AG09309 (cell line): ENCODE results near the gene CA11.

Source experiments
- DNase-seq: peaks from one replicate; pipeline ENCODE4 v3.0.0-alpha.2; 2010; ENCODE audit warnings: low read depth
- H3K4me3 ChIP-seq: 2 replicates; pipeline ENCODE4 v1.5.1; 2011; ENCODE audit warnings: mild to moderate bottlenecking, low read depth, low read length, moderate library complexity; ENCODE audit not compliant: control insufficient read depth
- TF ChIP-seq, protein P1 (sequence below): IDR thresholded peaks from 2 replicates; pipeline ENCODE4 v1.5.1; 2011; ENCODE audit warnings: mild to moderate bottlenecking, low read depth, low read length, inconsistent platforms; ENCODE audit not compliant: insufficient read depth, control insufficient read depth; ENCODE audit errors: missing control alignments

CA11 gene

DNA sequence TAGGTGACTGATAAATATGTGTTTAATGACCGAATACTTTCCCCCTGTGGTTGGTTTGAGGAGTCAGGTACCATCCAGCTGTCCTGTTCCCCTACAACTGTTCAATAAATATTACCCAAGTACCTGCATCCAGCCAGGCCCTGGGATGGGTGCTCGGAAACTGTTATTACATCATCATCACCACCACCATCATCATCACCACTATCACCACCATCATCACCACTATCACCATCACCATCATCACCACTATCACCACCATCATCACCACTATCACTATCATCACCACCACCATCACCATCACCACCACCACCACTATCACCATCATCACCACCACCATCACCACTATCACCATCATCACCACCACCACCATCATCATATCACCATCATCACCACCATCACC lies 22.8 kb upstream of the CA11 start:
- TF ChIP-seq, protein P1, sequence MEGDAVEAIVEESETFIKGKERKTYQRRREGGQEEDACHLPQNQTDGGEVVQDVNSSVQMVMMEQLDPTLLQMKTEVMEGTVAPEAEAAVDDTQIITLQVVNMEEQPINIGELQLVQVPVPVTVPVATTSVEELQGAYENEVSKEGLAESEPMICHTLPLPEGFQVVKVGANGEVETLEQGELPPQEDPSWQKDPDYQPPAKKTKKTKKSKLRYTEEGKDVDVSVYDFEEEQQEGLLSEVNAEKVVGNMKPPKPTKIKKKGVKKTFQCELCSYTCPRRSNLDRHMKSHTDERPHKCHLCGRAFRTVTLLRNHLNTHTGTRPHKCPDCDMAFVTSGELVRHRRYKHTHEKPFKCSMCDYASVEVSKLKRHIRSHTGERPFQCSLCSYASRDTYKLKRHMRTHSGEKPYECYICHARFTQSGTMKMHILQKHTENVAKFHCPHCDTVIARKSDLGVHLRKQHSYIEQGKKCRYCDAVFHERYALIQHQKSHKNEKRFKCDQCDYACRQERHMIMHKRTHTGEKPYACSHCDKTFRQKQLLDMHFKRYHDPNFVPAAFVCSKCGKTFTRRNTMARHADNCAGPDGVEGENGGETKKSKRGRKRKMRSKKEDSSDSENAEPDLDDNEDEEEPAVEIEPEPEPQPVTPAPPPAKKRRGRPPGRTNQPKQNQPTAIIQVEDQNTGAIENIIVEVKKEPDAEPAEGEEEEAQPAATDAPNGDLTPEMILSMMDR: no peak
- no peak overlapping the region for H3K4me3 ChIP-seq
- no peak for DNase-seq

DNA sequence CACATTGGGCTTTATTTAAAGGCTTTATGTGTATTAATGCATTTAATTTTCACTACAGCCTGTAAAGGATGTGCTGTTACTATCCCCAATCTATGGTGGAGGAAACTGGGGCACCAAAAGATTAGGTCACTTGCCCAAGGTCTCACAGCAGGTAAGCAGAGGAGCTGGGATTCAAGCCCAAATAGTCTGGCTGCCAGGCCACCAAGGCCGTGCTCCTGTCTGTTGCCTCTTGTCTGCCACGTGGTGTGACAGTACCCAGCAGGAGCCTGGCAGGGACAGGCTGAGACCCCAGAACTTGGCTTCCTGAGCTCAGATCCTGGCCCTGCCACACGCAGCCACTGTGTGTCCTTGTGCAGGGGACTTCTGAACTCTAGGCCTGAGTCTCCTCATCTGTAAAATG lies 22.3 kb upstream of the CA11 start:
- TF ChIP-seq, protein P1: no peak
- H3K4me3 ChIP-seq: no peak overlapping the region
- DNase-seq: no peak

DNA sequence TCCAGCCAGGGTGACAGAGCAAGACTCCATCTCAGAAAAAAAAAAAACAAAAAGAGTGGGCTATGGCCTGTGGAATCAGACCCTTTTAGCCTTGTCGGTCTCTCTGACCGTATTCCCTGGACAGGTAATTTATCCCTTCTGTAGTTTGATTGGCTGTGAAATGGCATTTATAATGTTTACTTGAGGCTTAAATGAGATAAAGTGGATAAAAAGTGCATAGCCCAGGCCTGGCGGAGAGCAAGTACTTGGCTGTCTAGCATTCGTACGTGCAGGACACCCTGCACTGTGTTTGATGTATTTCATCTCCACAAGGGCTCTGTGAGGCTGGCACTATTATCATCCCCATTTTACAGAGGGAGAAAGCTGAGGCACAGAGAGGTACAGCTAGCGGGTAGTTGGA lies 19.8 kb upstream of the CA11 start:
- DNase-seq: no peak
- TF ChIP-seq, protein P1: no peak
- H3K4me3 ChIP-seq: no peak overlapping the region

DNA sequence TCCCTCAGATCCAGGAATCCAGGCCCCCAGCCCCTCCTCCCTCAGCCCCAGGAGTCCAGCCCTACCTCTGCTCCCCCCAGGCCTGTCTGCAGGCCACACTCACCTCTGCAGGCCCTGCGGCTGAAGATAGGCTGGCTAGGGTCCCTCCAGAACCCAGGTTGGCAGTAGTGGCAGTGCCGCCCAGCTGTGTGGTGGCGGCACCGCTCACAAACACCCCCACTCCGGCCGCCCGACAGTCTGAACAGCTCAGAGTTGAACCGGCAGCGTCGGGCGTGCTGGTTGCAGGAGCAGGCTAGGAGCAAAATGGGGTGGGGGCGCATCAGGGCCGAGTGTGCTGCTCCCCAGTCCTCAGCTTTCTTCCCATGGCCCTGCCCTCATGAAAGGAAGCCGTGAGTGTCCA lies 18.5 kb upstream of the CA11 start:
- H3K4me3 ChIP-seq: no peak overlapping the region
- TF ChIP-seq, protein P1: no peak
- DNase-seq: no peak

DNA sequence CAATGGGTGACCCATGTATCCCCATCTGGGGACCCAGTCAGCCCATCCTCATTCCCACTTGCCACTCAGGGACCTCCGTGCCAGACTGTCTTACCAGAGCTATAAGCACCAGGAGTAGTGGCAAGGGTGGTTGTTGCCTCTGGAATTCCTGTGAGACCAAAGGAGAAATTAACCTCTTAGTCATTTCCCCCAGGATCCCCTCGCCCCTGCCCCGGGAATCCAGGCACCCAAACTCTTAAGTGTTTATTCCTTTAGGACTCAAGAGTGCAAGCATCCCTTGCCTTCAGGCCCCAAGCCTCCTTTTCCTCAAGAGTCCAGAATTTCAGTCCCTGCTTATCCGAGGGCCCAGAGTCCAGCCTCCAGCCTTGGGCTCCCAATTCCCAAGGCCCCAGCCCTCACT lies 17.7 kb upstream of the CA11 start:
- no peak overlapping the region for H3K4me3 ChIP-seq
- TF ChIP-seq, protein P1: no peak
- DNase-seq: no peak

DNA sequence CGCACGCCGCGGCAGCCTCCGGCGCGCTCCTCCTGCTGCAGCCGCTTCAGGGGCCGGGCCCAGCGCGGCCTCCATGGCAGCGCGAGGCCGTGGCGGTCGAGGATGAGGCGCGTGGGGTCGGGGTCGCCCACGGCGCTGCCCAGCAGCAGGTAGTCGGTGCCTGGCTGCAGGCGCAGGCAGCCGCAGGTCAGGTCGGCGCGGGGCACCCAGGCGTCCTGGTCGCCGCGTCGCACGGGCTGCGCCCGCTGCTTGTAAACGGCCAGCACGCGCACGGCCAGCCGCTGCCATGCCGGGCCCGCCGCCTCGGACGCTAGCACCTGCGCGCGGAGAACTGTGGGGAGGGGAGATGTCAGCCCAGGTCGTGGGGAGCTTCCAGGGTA lies 15.7 kb upstream of the CA11 start:
- no peak overlapping the region for H3K4me3 ChIP-seq
- TF ChIP-seq, protein P1: no peak
- DNase-seq: no peak
